ENCODE data around the gene LILRB4.
"Not testable (repeated sequence)": the region's sequence is repeated elsewhere in the genome, so short reads cannot be mapped to it uniquely, and the experiment has no call there.

DNA sequence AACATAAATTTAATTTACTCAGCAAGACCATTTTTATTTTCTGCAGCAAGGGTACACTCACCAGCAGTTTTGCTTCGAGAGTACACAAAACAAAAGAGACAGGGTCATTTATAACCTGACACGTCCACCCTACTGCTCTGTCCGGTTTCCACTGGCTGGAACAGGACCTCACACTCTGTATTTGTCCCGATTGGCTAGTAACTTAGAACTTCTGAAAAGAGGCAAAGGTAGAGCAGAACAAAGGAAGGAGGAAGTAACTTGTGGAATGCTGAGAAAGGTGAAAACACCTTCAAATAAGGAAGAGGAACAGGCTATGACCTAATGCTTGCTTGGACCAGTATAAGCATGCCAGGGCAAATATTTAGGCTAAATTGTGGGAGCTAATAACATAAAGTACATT, 34.9 kb upstream of the LILRB4 start:
- TF ChIP-seq, protein P1, sequence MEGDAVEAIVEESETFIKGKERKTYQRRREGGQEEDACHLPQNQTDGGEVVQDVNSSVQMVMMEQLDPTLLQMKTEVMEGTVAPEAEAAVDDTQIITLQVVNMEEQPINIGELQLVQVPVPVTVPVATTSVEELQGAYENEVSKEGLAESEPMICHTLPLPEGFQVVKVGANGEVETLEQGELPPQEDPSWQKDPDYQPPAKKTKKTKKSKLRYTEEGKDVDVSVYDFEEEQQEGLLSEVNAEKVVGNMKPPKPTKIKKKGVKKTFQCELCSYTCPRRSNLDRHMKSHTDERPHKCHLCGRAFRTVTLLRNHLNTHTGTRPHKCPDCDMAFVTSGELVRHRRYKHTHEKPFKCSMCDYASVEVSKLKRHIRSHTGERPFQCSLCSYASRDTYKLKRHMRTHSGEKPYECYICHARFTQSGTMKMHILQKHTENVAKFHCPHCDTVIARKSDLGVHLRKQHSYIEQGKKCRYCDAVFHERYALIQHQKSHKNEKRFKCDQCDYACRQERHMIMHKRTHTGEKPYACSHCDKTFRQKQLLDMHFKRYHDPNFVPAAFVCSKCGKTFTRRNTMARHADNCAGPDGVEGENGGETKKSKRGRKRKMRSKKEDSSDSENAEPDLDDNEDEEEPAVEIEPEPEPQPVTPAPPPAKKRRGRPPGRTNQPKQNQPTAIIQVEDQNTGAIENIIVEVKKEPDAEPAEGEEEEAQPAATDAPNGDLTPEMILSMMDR (IDR thresholded peaks at IDR 0.05; ENCODE audit: poor library complexity), result not testable (repeated sequence)
- not testable (repeated sequence) for TF ChIP-seq EZH2 (IDR thresholded peaks at IDR 0.05; ENCODE audit: borderline replicate concordance); EZH2phosphoT487 (IDR thresholded peaks at IDR 0.05; ENCODE audit: low read depth, severe bottlenecking, unreplicated experiment)

All from hepatocyte (in vitro differentiated cells).